GM19438 (cell line): Measurements from ENCODE around the gene TGOLN2.

Experiments
- ATAC-seq: cut with Tn5 transposase; IDR thresholded peaks from one replicate; pipeline ENCODE4 v1.9.1; 2021; ENCODE audit warnings: low read depth; ENCODE audit not compliant: unreplicated experiment

TGOLN2 gene

DNA sequence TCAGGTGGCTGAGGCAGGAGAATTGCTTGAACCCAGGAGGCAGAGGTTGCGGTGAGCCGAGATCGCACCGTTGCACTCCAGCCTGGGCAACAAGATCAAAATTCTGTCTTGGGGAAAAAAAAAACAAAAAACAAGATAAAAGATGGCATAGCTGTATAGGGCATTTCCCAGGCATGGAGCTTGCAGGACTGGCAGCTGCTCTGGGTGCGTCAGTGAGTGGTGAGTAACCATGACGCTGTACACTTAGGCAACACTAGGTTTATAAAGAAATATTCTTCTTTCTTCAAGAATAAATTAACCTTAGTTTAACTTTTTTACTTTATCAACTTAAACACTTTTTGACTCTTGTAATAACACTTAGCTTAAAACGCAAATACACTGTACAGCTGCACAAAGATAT is 15.4 kb downstream of the TGOLN2 start:
- ATAC-seq = no peak

DNA sequence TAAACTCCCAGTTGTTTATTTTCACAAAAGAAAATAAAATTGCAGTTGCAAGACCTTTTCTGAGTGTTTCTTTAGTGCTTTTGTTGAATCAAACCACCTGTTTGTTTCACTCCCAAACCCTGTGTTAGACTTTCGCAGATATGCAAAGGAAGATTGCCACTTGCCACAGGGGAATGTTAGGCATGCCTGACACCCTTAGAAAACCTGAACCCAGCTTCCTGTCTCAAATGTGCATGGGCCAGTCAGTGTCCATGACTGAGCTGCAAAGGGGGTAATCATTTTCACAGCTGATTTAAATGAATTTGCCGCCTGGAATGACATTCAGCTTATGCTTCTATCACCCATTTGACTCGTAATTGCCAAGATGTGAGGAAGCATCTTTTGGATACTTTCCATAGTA is 17.5 kb downstream of the TGOLN2 start:
- peak; percentile 47 for ATAC-seq

DNA sequence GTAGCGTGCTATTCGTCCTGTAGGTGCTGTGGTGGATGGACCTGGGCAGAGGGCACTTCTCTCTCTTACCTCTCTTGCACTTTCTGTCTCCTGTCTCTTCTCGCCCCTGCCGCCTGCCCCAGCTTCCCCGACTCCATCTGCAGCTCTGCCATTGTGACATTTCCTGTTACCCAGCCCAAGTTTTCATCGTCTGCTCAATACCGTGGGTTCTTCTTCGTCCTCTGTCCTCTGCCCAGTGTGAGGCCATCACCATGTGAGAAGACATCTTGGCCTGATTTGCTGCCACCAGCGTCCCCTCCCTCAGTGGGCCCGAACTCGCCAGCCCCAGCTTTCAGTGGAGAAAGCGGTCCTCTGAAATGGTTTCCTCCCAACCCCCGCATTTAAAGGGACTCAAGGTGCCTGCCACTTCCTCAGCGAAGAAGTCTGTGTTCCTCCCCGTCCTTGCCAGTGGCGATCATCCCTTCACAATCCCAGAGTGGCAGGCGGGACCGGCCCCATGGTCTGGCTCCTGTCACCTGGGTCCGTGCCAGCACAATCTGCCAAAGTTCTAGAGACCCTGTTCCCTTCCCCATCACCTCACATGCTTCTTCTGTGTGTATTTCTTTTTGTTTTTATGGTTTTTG is 18.0 kb downstream of the TGOLN2 start:
- ATAC-seq = no peak

DNA sequence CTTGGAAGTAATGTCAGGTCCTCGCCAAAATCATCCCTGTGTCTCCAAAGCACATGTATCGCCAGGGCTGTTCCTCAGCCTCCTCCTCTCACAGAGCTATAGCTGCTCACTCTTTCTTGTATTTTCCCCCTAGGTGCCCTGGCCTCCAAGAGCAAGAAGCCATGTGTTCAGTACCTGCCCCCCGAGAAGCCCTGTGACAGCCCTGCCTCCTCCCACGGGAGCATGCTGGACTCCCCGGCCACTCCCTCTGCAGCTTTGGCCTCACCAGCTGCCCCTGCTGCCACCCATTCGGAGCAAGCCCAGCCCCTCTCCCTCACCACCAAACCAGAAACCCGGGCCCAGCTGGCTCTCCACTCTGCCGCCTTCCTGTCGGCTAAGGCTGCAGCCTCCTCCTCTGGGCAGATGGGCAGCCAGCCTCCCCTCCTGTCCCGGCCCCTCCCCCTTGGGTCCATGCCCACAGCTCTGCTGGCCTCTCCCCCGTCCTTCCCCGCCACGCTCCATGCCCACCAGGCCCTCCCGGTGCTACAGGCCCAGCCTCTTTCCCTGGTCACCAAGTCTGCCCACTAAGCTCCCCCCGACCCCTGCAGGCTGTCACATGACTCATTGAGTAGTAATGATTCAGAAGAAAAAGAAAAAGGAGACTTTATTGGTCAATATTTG is 18.8 kb downstream of the TGOLN2 start:
- no peak for ATAC-seq

DNA sequence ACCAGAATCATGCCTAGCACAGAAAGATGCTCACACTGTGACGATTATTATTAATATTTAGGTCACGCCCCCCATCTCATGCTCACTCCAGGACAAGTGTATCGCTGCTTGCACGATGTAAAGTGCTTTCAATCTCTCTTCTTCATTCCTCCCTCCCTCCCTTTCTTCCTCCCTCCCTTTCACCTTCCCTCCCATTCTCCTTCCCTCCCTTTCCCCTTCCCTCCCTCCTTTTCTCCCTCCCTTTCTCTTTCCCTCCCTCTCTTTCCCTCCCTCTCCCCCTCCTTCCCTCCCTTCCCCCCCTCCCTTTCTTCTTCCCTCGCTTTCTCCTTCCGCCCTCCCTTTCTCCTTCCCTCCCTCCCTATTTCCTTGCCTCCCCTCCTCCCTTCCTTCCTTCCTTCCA is 19.6 kb downstream of the TGOLN2 start:
- no peak for ATAC-seq

DNA sequence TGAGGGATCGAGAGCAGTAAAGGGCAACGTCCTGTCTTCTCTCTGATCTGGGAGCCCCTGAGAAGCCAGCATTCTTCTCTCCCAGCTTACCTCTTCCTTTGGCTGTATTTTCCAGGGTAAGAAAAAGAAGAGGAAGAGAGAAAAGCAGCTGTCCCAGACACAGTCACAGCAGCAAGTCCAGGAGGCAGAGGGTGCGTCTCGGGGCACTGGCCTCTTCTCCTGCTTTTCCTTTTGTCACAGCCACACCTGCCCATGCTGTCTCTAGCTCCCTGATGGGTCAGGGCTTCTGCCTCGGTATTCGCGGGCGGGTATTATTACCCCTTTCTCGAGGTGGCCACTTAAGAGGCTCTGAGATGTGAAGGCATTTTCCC is 20.3 kb downstream of the TGOLN2 start:
- no peak for ATAC-seq

DNA sequence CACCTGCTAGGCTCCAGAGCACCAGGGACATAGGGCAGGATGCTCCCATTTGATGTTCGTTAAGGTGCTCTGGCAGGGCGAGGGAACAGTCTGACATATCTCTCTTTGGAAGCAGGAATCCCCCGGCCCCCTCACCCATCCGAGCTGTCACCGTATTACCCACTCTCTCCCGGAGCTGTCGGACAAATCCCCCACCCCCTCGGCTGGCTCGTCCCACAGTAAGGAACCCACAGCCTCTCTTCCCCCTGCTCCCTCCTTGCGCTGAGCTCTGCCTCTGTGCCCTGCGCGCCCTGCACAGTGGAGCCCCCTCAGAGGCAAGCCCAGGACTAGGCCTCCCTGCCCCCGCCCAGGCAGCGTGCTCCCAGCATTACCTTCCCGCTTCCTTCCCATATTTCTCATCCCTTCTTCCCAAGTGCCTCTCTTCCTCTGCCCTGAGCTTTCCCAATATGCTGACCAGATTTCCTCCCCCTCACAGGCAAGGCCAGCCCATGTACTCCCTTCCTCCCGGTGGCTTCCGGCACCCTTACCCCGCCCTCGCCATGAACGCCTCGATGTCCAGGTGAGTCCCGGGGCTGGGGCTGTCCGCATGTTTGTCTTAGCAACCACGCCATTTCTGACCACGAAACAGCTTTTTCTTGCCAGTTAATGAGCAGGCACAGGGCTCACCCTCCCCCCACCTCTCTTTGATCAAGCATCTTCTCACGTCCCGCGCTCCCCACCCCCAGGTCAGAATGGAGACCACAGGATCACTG is 23.8 kb downstream of the TGOLN2 start:
- no peak for ATAC-seq

DNA sequence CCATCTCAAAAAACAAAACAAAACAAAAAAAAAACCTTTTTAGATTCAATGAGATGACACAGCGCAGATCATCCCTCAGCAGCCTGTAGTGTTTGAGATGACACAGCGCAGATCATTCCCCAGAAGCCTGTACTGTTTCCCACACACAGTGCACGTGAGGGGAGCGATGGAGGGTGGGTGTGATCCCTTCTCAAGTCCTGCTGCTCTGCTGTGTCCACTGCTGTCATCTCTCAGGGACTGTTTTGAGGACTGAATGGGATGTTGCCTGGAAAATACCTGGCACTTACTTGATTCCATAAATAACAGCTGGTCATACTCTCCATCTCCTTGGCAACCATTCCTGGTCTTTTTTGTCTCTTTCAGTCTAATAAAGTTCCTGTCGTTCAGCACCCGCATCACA is 25.7 kb downstream of the TGOLN2 start:
- ATAC-seq = no peak

DNA sequence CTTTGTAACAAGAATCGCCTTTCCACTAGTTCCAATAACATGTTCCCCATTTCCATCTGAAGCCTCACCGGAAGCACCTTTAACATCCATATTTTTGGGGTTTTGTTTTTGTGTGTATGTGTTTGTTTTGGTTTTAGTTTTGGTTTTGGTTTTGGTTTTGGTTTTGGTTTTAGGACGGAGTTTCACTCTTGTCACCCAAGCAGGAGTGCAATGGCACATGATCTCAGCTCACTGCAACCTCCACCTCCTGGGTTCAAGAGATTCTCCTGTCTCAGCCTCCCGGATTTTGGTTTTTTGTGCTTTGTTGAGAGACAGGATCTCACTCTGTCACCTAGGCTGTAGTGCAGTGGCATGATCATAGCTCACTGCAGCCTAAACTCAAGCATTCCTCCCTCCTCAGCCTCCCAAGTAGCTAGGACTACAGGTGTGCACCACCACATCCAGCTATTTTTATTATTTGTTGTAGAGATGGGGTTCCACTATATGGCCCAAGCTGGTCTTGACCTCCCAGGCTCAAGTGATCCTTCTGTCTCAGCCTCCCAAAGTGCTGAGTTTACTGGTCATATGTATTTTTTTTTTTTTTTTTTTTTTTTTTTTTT is 36.3 kb downstream of the TGOLN2 start:
- no peak for ATAC-seq

DNA sequence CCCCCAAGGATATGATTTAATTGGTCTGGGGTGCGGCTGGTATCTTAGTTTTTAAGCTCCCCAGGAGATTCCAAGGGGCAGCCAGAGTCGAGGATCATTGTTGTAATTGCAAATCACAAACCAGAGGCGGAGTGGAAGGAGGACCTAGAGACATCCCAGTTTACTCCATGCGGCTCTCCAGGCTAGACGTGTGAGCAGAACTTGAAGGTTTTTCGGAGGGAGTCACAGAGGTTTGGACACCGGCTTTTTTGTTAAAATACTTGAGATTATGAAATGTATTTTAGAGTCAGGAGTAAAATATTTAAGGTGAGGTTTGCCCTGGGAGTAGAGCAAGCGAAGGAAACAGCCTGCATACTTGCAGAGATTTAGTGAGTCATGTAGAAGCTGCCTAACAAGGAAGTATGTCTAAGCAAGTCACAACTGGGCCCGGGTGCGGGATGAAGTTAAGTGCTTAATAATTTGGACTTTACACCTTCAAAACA is 39.5 kb downstream of the TGOLN2 start:
- ATAC-seq = no peak

DNA sequence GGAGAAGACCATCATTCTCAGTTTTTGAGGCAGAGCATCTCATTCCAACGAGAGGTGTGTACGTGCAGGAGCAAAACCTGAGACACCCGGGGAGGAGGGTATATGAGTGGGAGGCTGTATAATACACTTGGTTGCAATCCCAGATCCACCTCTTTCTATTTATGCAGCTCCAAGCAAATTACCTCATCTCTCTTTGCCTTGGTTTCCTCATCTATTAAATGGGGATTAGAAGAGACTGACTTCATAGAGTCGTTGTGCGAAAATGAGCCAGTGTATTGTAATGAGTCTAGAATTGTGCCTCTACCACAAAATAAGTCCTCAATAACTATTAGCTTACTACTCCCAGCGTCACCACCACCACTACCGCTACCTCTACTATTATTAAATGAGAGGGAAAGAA is 40.1 kb downstream of the TGOLN2 start:
- ATAC-seq = no peak

DNA sequence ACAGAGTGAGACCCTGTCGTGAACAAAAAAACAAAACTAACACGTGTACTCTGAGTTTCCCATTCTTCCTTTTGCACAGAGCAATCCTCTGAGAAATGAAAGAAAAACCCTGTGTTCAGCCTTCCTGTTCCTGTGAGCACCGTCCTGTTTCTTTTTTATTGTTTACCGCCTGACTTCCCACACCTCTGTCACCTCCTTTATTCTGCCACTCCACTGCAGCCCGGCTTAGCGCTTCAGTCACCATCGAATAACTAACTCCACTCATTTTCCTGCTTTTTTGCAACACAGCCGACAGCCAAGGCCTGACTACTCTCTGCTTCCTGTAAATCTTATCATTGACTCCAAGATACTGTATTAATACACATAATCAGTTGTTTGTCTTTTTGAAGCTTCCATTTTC is 40.9 kb downstream of the TGOLN2 start:
- ATAC-seq = no peak

DNA sequence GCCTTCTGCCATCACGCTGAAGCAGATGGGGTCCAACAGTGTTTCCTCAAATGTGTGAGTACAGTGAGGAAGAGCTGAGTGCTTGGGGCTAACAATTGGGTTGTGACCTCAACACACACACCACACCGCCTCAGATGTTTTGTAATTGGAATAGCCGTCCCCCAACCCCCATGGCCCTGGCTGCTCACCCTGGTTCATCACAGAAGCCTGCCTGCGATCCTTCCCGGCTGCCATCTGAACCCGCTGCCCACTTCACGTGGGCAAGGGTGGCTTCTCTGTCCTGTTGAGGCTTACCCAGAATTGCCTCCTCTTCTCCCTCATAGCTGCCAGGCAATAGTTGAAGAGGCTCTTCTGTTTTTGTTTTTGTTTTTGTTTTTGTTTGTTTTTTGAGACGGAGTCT is 44.1 kb downstream of the TGOLN2 start:
- no peak for ATAC-seq

DNA sequence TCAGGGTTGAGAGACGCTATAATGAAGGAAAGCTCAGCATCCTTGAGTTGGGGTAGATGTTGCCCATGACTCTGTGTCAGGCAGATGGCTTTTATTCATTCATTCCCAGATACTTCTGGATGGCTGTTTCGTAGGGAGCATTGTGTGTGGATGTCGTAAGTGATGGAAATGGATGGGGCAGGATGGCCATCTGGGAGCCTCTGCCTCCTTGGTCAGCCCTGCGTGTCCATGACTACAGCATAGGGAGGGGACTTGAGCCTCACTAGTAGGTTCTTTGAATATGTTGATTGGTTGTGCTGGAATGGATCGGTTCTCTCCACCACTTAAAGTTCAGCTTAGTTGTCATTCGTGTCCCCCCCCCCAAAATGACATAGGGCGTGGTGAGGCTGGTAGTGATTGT is 44.9 kb downstream of the TGOLN2 start:
- no peak for ATAC-seq

DNA sequence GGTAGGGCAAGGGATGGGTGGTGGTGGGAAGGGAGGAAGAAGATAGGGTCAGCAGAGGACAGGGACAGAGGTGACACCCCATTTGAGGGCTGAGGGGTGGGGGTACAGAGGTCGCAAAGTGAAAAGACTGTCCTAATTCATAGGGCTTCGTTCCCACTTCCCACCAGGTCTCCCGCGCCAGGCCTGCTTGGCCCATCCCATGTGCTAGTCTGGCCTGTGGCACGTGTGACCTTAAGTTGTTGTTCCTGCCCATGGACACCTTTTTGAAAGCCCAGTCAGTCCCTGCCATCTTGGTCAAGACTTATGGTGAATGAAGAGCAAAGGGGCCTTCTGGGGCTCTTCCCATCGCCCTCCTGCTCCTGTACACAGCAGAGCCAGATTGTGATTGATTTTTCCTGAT is 46.2 kb downstream of the TGOLN2 start:
- ATAC-seq = no peak

DNA sequence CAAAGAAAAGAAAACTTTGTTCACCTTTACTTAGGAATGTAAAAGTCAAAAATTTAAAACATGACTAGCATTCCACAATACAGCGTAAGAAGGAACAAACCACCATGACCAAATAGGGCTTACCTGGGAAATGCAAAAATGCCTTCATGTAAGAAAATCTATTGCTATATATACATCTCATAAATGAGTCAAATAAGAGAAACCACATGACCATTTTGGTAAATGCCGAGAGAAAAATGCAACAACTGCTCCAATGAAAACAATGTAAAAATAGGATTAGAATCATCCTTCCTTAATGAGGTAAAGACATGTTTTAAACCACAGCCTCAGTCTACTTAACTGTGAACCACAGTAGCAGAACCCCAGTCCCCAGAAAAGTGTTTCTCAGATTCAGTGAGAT is 49.4 kb downstream of the TGOLN2 start:
- ATAC-seq = no peak

DNA sequence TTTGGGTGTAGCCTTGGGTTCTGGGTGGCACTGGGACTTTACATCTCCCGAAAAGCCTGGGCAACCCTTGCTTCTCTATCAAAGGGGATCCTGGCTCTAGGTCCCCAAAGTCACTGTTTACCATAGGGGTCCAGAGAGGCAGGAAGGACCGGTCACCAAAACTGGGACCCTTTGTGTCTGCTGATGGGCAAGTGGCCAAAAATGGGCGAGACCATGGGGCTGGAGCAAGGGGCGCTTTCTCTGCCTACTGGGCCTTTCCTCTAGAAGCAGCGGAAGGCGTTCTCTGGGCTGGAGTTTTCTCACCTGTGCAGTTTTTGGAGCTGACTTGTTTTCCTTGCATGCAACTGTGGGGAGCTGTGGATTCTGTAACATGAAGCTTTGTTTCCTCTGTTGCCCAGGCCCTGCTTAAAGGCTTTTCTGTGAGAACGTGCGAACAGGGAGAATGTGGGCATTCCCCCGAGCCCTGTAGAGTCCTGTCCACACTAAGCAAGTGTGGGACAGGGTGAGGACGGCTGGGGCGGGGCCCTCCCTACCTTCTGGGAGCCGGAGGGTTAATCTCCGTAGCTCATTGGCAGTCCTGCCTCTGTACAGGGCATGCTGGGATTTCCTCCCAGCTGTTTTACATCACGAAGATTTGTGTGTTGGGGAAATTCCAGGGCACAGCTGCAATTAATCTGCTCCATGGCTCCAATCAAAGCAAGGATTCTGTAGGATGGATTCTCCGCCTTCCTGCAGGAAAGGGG is 50.2 kb downstream of the TGOLN2 start:
- no peak for ATAC-seq

DNA sequence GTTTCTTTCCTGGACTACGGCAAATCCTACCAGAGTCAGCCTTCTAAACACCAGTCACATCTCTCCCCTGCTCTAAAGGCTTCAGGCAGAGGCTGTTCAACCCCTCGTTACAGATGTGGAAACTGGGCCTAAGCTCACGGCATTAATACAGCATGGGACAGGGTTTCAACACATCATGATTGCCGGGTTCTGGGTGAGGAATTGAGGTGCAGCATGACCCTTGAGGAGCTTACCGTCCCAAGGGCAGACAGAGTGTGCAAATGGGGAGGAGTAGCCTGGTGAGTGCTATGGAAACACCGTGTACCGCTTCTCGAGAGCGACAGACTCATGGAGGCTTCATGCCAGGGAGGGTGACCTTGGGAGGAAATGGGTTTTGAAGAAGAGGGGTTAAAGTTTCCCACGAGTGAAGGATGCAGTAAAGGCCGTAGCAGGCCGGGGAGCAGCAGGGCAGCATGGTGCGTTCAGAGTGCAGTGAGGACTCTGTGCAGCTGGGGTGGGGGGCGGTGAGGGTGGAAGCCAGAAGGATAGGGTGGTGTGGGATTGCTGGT is 51.1 kb downstream of the TGOLN2 start:
- no peak for ATAC-seq

DNA sequence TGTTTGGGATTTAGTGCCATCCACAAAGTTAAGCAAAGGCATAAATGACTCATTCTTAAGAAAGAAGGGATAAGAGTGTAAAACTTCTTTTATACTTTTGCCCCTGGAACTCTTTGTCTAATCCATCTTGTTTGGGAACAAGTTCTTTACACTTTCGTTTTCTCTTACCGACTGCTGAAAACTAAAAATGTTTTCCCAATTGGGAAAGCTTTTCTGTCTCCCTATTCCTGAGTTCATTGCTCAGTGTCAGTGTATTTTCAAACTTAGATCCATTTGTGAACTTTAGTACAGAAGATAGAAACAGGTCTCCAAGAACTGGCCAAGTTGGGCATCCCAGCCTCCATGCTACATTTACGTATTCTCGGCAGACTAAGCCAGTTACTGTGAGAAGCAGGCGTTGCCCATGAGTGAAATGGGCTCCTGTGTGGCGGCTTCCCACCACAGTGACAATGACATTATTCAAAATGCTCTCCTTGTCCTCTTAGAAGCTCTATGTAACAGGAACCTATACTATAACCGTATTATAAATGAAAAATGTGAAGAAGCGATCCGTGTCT is 51.7 kb downstream of the TGOLN2 start:
- ATAC-seq = no peak
